ENCODE data around the gene WDFY2. TPM values are rescaled to one million over a fixed set of nuclear protein-coding genes. Genes with fewer than 3 reads are reported as not detected.

The WDFY2 gene
- total and polyA plus RNA-seq, 9 donors: 5.4 to 17.9 (median 12.6) TPM

DNA sequence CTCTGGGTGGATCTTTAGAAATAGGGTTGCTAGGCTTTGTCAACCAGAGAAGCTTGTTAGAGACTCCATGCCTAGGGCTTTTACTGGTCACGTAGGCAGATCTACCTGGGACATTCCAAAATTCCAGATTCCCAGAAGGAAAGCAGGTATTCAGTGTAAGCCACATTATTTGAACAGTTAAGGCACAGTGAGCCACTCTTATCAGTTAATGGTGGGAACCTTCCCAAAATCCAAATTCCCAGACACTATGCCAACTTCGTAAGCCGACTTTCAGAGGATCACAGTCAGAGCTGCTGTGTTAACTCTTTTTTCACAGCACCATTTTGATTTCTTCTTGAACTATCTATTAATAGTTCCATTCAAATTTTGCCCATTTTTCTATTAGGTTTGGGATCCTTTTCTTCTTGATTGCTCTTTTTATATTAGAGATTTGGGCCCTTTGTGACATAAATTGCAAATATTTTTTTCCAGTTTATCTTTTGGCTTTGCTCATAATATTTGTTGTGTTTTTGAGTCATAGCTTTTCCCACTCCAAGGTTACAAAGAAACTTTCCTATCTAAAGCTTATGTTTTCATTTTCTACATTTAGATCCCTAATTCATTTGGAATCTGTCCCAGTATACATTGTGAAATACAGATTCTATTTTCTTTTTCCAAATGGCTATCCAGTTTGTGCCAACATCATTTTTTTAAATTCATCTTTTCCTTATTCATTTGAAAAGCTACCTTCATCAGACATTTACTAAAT, 142.4 kb downstream of the WDFY2 start:
- Histone ChIP-seq H3K4me1 (ENCODE audit: insufficient read depth) (peaks cover 19% of the 10 kb centered on the region), H3K27ac (peak overlapping the region in 1 of 2 donors; percentile 50), H3K9me3 (no peaks in the 10 kb centered on the region), H3K27me3 (no peaks in the 10 kb centered on the region), H3K4me3 (no peak overlapping the region), H3K36me3 (no peaks in the 10 kb centered on the region)
- 22 to 40% (median 27%) methylated on average over 3 of the region's 3 CpGs for WGBS, 3 donors
- no peak for TF ChIP-seq POLR2A (IDR thresholded peaks at IDR 0.05)
- no peak for TF ChIP-seq EP300 (IDR thresholded peaks at IDR 0.05)
- TF ChIP-seq, protein P1, sequence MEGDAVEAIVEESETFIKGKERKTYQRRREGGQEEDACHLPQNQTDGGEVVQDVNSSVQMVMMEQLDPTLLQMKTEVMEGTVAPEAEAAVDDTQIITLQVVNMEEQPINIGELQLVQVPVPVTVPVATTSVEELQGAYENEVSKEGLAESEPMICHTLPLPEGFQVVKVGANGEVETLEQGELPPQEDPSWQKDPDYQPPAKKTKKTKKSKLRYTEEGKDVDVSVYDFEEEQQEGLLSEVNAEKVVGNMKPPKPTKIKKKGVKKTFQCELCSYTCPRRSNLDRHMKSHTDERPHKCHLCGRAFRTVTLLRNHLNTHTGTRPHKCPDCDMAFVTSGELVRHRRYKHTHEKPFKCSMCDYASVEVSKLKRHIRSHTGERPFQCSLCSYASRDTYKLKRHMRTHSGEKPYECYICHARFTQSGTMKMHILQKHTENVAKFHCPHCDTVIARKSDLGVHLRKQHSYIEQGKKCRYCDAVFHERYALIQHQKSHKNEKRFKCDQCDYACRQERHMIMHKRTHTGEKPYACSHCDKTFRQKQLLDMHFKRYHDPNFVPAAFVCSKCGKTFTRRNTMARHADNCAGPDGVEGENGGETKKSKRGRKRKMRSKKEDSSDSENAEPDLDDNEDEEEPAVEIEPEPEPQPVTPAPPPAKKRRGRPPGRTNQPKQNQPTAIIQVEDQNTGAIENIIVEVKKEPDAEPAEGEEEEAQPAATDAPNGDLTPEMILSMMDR (IDR thresholded peaks at IDR 0.05): no peak
- no peak for DNase-seq
- intact Hi-C loops (cut with DNase I): loop anchor here in 2 of 4 donors (5.0 to 10.0 kb wide), 3 partner anchors 142 to 502 kb away; partner anchors contain the start of genes WDFY2 (in 2 of the 2), FAM124A (in 1 of the 2) and INTS6 (in 1 of the 2)

DNA sequence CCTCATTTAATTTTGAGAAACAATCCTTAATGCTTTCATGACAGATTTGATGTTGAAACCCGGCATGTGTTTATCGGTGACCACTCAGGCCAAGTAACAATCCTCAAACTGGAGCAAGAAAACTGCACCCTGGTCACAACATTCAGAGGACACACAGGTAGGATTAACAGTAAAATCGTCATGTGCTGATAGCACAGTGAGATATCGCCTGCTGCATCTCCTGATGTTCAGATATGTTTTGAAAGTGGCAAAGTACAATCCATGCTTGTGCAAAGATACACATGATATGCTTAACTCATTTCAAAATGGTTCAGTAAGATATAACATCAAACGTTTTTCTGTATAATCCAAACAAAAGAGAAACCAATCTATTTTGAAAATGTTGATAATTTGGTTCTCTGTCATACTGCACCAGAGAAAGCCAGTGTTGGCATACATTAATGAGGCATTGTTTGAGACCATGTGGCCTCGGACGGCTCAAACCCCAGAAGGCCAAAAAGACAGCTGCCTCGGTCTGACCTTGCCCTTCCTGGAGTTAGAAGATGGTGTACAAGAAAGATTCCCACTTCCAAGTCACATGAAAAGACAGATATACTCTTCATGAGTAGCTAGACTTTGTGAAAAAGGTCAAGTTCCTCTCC, 143.5 kb downstream of the WDFY2 start:
- intact Hi-C loops (cut with DNase I): loop anchor here in 2 of 4 donors (5.0 to 10.0 kb wide), 3 partner anchors 143 to 503 kb away; partner anchors contain the start of genes WDFY2 (in 2 of the 2), FAM124A (in 1 of the 2) and INTS6 (in 1 of the 2)
- peak overlapping the region in 1 of 2 donors; percentile 50 for H3K27ac ChIP-seq
- WGBS, 3 donors: 69 to 83% (median 77%) methylated on average over 8 of the region's 8 CpGs

DNA sequence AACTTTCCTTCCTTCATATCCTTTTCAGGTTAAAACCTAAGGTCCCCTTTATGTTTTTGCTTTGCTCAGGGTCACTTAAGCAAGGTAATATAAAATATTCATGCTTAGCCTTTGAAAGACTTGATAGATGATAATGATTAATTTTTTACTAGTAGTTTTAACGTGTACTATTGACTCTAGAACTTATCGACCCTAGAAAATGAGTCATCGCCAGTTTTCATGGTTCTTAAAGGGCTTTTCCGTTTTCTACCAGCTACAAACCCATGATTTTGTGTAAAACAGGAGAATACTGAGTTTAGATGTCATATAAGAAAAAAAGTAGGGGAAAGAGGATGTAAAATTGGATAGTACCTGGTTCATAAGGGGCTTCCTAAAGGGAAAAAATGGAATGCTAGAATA, 144.0 kb downstream of the WDFY2 start:
- no peak overlapping the region for H3K4me3 ChIP-seq
- TF ChIP-seq, protein P1 (IDR thresholded peaks at IDR 0.05): no peak
- TF ChIP-seq EP300 (IDR thresholded peaks at IDR 0.05): no peak
- H3K4me1 ChIP-seq (ENCODE audit: insufficient read depth): peaks cover 22% of the 10 kb centered on the region
- no peaks in the 10 kb centered on the region for H3K36me3 ChIP-seq
- DNase-seq: no peak
- WGBS, 3 donors: 83 to 85% (median 84%) methylated on average over 4 of the region's 4 CpGs
- H3K27me3 ChIP-seq: no peaks in the 10 kb centered on the region
- intact Hi-C loops (cut with DNase I): loop anchor here in 2 of 4 donors (5.0 to 10.0 kb wide), 3 partner anchors 143 to 503 kb away; partner anchors contain the start of genes WDFY2 (in 2 of the 2), FAM124A (in 1 of the 2) and INTS6 (in 1 of the 2)
- no peaks in the 10 kb centered on the region for H3K9me3 ChIP-seq
- H3K27ac ChIP-seq: no peak overlapping the region

More for the DNA sequence above, 143.5 kb downstream of the WDFY2 start:
- no peaks in the 10 kb centered on the region for H3K27me3 ChIP-seq
- no peak for DNase-seq
- no peaks in the 10 kb centered on the region for H3K9me3 ChIP-seq
- H3K4me1 ChIP-seq (ENCODE audit: insufficient read depth): peaks cover 22% of the 10 kb centered on the region
- TF ChIP-seq, protein P1 (IDR thresholded peaks at IDR 0.05): no peak
- TF ChIP-seq POLR2A (IDR thresholded peaks at IDR 0.05): no peak
- TF ChIP-seq EP300 (IDR thresholded peaks at IDR 0.05): no peak
- no peaks in the 10 kb centered on the region for H3K36me3 ChIP-seq
- H3K4me3 ChIP-seq: no peak overlapping the region

DNA sequence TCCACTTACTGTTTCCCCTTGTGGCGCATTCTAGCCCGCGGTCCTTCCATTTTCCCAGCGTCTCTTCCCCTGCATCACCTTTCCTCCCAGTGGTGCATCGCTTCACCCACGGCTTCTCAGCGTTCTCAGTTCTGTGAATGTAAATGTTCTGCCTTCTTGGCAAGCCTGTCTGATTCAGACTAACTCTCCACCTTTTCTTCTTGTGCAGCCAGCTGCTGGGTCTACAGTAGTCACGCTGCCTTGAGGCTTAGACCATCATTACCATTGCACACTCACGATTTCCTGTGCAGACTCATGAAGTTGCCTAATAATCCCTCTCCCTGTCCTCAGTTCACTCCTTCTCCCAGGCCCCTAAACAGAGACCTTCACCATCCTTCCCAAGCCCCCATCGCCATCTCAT, 144.7 kb downstream of the WDFY2 start:
- no peaks in the 10 kb centered on the region for H3K9me3 ChIP-seq
- no peaks in the 10 kb centered on the region for H3K27me3 ChIP-seq
- no peak overlapping the region for H3K27ac ChIP-seq
- DNase-seq: no peak
- peaks cover 22% of the 10 kb centered on the region for H3K4me1 ChIP-seq (ENCODE audit: insufficient read depth)
- no peaks in the 10 kb centered on the region for H3K36me3 ChIP-seq
- no peak overlapping the region for H3K4me3 ChIP-seq
- TF ChIP-seq, protein P1 (IDR thresholded peaks at IDR 0.05): no peak
- TF ChIP-seq POLR2A (IDR thresholded peaks at IDR 0.05): no peak
- WGBS, 3 donors: 95 to 97% (median 97%) methylated on average over 10 of the region's 10 CpGs
- intact Hi-C loops (cut with DNase I): loop anchor here in 2 of 4 donors (5.0 to 10.0 kb wide), 3 partner anchors 144 to 504 kb away; partner anchors contain the start of genes WDFY2 (in 2 of the 2), FAM124A (in 1 of the 2) and INTS6 (in 1 of the 2)
